ENCODE data around the gene USP27X.

Gene USP27X

DNA sequence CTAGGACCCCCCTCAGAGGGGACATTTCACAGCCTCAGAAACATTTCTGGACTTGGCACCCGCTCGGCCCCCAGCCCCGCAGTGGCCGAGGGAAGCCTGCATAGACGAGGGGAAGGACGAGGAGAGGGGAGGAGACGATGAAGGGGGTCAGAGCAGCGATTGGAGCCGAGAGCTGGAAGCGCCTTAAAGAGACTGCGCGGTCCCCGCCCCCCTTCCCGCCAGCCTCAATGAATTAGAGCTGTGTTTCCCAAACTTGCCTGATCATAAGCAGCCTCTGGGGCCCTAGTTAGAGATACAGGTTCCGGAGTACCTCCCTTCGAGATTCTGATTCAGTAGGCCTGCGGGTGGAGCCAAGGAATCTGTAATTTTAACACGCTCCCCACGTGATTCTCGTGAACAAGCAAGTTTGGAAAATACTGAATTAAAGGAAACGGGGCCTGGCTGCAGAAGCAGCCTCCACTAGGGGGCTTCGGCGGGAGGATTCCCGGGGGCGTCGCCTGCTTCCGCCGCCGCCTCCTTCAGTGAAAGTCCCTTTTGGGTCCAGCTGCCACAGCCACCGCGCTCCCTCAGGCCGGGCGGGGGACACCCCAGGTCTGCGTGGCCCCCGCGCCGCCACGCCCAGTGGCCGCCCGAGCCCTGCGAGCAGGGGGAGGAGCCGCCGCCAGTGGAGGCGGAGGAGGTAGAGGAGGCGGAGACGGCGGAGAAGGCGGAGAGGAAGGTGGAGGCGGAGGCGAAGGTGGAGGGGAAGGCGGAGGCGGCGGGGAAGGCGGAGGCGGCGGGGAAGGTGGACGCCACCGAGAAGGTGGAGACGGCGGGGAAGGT lies at the start of gene USP27X:
TSS of gene USP27X (plus strand) at position 651 of the 822 bp plus-strand sequence. CDS start 824 bp downstream, outside the sequence.
- FAIRE-seq (no peak), DNase-seq (ENCODE audit: insufficient read length, low spot score) (peak; percentile 27)
- TF ChIP-seq, protein P1, sequence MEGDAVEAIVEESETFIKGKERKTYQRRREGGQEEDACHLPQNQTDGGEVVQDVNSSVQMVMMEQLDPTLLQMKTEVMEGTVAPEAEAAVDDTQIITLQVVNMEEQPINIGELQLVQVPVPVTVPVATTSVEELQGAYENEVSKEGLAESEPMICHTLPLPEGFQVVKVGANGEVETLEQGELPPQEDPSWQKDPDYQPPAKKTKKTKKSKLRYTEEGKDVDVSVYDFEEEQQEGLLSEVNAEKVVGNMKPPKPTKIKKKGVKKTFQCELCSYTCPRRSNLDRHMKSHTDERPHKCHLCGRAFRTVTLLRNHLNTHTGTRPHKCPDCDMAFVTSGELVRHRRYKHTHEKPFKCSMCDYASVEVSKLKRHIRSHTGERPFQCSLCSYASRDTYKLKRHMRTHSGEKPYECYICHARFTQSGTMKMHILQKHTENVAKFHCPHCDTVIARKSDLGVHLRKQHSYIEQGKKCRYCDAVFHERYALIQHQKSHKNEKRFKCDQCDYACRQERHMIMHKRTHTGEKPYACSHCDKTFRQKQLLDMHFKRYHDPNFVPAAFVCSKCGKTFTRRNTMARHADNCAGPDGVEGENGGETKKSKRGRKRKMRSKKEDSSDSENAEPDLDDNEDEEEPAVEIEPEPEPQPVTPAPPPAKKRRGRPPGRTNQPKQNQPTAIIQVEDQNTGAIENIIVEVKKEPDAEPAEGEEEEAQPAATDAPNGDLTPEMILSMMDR (IDR thresholded peaks at IDR 0.05; ENCODE audit: insufficient read depth, missing control alignments), result peak; percentile 16

DNA sequence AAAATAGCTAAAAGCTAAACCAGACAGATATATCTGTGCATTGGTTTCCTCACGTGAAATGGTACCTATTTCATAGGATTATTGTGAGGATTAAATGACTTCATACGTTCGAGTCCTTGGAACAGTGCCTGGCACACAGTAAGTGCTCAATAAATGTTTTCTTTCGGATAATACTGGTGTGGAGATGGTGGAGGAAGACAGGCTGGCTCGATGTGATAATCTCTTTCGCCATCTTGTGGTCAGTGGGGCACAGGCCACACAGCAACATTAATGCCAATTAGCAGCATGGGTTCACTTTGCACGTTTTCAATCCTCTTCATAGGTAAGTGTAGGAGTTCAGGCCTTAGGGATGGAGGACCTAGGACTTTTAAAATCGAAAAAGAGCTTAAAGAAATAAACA lies 40.9 kb upstream of the USP27X start:
- no peak for FAIRE-seq

GRCh38 chrX:49840679-49841078 lies 38.6 kb upstream of the USP27X start:
- DNase-seq (ENCODE audit: insufficient read length, low spot score), result no peak
- TF ChIP-seq, protein P1 (IDR thresholded peaks at IDR 0.05; ENCODE audit: insufficient read depth, missing control alignments), result peak; percentile 47
- no peak for FAIRE-seq

More for the DNA sequence above, 40.9 kb upstream of the USP27X start:
- TF ChIP-seq, protein P1 (IDR thresholded peaks at IDR 0.05; ENCODE audit: insufficient read depth, missing control alignments), result peak; percentile 41
- no peak for DNase-seq (ENCODE audit: insufficient read length, low spot score)

DNA sequence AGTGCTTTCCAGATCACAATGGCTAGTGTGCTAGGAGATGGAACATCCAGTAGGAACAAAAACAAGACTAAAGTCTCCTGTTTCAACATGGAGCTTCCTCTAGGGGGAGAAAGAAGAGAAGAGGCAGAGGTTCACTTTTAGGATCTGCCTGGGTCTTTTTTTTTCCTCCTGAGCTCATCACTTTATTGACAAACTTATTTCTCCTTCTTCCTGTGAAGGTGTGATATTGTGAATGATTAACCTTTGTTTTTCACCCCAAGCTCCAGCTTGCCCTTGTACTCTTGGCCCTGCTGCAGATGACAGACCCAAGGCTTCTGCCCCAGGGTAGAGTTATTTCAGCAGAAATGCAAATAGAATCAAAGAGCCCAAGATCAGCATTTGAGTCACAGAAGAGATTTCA lies 36.7 kb upstream of the USP27X start:
- FAIRE-seq, result no peak
- TF ChIP-seq, protein P1 (IDR thresholded peaks at IDR 0.05; ENCODE audit: insufficient read depth, missing control alignments), result no peak

DNA sequence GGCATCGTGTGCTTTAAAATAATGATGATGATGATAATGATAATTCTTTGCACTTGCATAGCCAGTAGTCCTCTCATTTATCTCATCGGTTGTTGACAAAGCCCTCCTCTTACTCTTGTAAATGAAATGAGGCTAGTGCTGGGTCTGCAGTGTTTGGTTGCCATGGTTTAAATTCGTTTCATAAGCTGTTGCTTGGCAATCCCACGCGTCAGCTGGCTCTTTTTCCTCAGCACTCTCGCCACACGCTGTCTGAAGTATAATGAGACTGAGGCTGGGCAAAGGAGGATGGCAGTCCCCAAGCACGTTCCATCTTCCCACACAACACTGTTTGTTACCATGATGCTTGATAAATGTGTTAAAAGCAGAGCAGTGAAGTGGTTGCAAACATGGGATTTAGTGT lies 34.7 kb upstream of the USP27X start:
- no peak for FAIRE-seq
- TF ChIP-seq, protein P1 (IDR thresholded peaks at IDR 0.05; ENCODE audit: insufficient read depth, missing control alignments), result no peak
- no peak for DNase-seq (ENCODE audit: insufficient read length, low spot score)

More for the DNA sequence above, 36.7 kb upstream of the USP27X start:
- DNase-seq (ENCODE audit: insufficient read length, low spot score), result no peak

DNA sequence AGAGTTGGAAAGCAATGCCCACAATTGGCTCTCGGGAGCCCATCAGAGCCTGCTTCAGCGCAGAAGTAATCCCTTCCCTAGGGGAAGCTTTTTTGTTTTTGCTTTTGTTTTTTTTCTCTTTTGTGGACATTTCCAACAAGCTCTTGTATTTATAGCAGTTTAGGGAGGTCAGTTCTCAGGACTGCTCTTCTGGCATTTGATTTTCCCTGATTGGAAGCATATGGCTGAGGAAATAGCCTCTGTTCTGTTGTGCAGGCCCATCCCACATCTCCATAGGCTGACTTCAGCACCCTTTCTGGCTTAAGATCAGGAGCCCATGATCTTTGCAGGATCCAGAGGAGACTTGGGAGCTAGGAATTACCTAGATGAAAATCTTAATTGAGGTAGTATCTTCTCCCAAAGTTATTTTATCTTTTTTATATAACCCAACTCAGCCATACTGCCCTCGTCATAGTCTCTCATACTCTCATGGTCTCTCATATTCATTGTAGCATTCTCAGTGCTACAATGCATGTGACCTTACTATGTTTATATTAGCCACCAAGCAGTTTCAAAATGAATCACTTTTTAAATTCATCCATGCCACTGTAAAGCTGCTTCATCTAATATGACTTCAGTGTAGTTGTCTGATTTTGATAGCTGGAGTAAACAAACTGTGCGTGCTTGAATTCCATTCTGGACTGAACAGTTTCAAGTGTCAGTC lies 33.4 kb upstream of the USP27X start:
- DNase-seq (ENCODE audit: insufficient read length, low spot score), result no peak
- TF ChIP-seq, protein P1 (IDR thresholded peaks at IDR 0.05; ENCODE audit: insufficient read depth, missing control alignments), result no peak
- no peak for FAIRE-seq
